Measurements from ENCODE around the gene PIF1.

PIF1 gene

DNA sequence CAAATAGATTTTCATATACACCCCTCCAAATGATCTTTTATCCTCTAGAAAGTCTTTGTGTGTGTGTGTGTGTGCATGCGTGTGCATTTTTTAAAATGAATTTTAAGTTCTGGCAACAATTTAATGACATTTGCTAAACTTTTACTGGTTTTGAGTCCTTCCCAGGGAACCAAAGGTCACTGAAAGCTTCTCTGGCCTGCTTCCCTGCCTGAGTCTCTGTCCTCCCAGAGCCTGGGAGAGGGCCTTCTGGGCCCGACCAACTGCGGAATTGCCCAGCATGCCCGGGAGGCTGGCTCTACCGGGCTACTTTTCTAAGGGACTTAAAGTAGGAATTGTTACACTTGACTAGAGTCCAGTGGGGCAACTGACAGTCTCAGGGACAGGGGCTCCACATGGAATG is 42.7 kb downstream of the PIF1 start:
- no peak for DNase-seq (ENCODE audit: low read depth, low spot score)
- H3K4me3 ChIP-seq (ENCODE audit: low read length) = no peak overlapping the region

DNA sequence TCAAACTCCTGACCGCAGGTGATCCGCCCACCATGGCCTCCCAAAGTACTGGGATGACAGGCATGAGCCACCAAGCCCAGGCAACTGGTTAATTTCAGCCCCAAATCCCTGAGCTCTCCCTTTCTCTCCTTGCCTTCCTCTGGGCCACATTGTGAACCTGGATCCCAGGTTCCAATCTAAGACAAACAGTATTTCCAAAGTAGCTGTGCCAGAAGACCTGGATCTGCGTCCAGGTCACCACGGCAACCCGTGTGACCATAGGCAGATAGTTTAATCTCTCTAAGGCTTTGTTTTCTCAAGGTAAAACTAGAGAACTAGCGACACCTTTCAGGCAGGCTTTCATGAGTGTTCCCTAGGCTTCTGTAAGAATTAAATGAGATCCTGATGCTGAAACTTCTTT is 44.1 kb downstream of the PIF1 start:
- H3K4me3 ChIP-seq (ENCODE audit: low read length) = no peak overlapping the region
- DNase-seq (ENCODE audit: low read depth, low spot score) = no peak

GRCh38 chr15:64780600-64781156 is 44.8 kb downstream of the PIF1 start:
- no peak for DNase-seq (ENCODE audit: low read depth, low spot score)
- no peak overlapping the region for H3K4me3 ChIP-seq (ENCODE audit: low read length)

GRCh38 chr15:64779630-64780029 is 45.8 kb downstream of the PIF1 start:
- no peak overlapping the region for H3K4me3 ChIP-seq (ENCODE audit: low read length)
- DNase-seq (ENCODE audit: low read depth, low spot score) = no peak

- no peak overlapping the region for H3K4me3 ChIP-seq (ENCODE audit: low read length)
- no peak for DNase-seq (ENCODE audit: low read depth, low spot score)
These were observed 46.4 kb downstream of the PIF1 start for GRCh38 chr15:64779024-64779423.

DNA sequence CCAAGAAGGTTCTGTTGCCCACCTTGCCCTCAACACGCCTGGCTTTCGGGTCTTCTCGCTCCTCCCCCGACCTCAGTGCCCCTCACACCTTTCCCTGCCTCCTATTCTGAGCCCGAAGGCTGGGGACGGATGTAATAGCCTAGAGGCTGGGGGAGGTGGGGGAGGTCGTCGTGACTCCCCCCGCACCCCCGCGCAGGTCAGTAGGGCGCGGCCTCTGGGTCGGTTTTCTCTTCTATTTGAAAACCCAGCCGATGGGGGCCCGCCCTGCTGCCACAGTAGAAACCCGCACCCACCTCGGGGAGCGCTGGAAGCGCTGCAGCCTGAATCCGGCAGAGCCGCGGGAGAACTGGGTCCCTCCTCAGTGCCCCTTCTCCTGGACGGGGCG is 49.1 kb downstream of the PIF1 start:
- H3K4me3 ChIP-seq (ENCODE audit: low read length) = no peak overlapping the region

GRCh38 chr15:64775551-64776401 is 49.7 kb downstream of the PIF1 start, which contains the start of gene RBPMS2:
RBPMS2 (minus strand) TSS chr15:64775589; CDS start chr15:64775319, 270 bp downstream.
- no peak for DNase-seq (ENCODE audit: low read depth, low spot score)
- H3K4me3 ChIP-seq (ENCODE audit: low read length) = peak within 1 kb of the TSS; percentile 43

More for the DNA sequence above, 49.1 kb downstream of the PIF1 start:
- DNase-seq (ENCODE audit: low read depth, low spot score) = no peak

- H3K4me3 ChIP-seq (ENCODE audit: low read length) = peak overlapping the region; percentile 29; the same call in 1 of the 2 replicates
- DNase-seq (ENCODE audit: low read depth, low spot score) = no peak
These were observed 50.6 kb downstream of the PIF1 start for GRCh38 chr15:64774629-64775493.

DNA sequence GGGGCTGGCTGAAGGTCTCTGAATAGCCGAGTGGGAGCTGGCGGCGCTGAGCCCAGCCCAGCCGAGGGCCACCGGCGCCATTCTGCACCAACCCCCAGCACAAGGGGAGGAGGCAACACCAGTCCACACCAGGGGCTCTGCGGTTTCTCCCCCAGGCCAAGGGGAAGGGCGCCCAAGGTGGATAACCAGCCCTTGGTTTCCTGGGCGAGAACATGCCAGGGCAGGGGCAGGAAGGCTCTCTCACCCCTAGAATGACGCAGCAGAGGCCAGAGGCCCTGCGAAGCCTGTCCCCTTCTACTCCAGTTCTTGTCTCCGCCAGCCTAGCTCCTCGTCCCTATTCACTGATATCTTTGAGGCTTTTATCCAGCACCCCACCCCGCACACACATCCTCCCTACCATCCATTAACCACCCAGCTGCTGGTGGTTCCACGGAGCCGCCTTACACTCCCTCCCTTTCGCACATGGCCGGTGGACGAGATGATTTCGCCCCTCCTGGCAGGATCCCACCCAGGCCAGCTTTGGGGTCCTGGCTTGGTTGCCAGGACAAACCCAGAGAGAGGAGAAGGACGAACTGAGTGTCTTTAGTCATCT is 51.3 kb downstream of the PIF1 start:
- DNase-seq (ENCODE audit: low read depth, low spot score) = no peak
- no peak overlapping the region for H3K4me3 ChIP-seq (ENCODE audit: low read length)

DNA sequence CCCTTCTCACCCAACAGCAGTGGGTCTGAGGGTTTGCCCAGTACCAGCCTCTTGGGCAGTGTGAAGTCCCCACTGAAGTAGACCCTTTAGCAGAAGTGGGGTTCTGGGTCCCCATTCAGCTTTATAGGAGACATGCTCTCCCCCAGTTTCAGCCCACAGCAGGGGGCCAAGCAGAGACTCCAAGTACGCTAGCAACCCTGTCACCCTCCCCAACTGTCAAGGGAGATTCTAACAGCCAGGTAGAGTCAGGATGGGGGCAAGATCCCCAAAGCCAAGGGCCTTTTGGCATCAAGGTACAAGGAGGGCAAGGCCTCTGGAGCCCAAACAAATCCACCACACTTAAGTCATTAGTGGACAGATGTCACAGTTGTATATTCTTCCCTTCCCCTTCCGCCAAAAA is 51.8 kb downstream of the PIF1 start:
- DNase-seq (ENCODE audit: low read depth, low spot score) = no peak
- H3K4me3 ChIP-seq (ENCODE audit: low read length) = no peak overlapping the region

GRCh38 chr15:64772964-64773363 is 52.5 kb downstream of the PIF1 start:
- H3K4me3 ChIP-seq (ENCODE audit: low read length) = no peak overlapping the region
- no peak for DNase-seq (ENCODE audit: low read depth, low spot score)

DNA sequence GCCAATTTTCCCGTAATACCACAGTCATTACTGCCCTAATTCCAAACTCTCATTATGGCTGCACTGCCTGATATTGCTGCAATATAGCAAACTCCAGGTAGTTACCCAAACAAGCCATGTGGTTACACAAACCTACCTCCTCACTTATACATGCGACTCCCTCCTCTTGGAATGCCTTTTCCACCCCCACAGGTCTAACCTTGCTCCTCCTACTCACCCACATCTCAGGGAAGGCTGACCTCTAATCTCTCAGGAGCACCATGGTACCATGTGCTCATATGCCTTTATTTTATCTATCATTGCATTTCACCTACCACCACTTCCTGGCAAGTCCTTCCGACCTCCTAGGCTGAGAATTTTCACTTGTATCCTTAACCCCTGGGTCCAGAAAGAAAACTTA is 53.0 kb downstream of the PIF1 start:
- H3K4me3 ChIP-seq (ENCODE audit: low read length) = no peak overlapping the region
- DNase-seq (ENCODE audit: low read depth, low spot score) = no peak

GRCh38 chr15:64770626-64771025 is 54.8 kb downstream of the PIF1 start:
- DNase-seq (ENCODE audit: low read depth, low spot score) = no peak
- H3K4me3 ChIP-seq (ENCODE audit: low read length) = no peak overlapping the region

GRCh38 chr15:64767203-64767602 is 58.2 kb downstream of the PIF1 start:
- no peak overlapping the region for H3K4me3 ChIP-seq (ENCODE audit: low read length)
- no peak for DNase-seq (ENCODE audit: low read depth, low spot score)

DNA sequence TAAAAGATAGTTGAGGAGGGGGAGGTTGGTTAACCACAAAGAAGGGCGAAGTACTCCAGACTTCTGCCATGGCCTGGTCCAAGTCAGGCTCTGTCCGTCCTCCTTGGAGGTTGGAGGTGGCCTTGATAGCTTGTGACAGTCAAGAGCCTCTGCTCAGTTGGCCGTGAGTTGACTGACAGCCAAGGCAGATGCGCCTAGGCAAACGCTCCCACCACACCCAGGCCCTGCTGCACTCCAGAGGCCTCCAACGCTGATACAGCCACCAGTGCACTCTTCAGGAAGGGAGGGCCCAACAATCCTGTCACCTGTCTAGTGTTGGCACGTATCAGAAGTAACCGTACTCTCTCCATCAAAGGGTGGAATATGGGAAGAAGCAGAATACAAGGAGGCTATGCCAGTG is 59.4 kb downstream of the PIF1 start:
- no peak overlapping the region for H3K4me3 ChIP-seq (ENCODE audit: low read length)
- DNase-seq (ENCODE audit: low read depth, low spot score) = no peak
